Measurements from ENCODE around the gene RALGAPA2.

GRCh38 chr20:20643927-20644326, 68.5 kb downstream of the RALGAPA2 start:
- no peak for TF ChIP-seq POLR2A (IDR thresholded peaks at IDR 0.05)
- TF ChIP-seq CTCF (IDR thresholded peaks at IDR 0.05), result no peak

All from testis (tissue), 2 donors.